Tibial artery (tissue), 4 donors: Measurements from ENCODE around the gene DHRSX.
"Not testable (repeated sequence)": the region's sequence is repeated elsewhere in the genome, so short reads cannot be mapped to it uniquely, and the experiment has no call there.

Experiments used
- DNase-seq, 2 donors: peaks; one replicate each; pipeline ENCODE4 v3.0.0-alpha.2; 2019
- H3K27ac ChIP-seq, 2 donors: fragments of 200-600 bp; sonication (generic) in 1 of 2; 1 replicate in 1 of 2; 2 replicates in 1 of 2; pipeline ENCODE4 v1.5.1; 2018 to 2019; ENCODE audit warnings: mild to moderate bottlenecking in 1 of 2
- H3K27me3 ChIP-seq, 2 donors: fragments of 200-600 bp; sonication (generic) in 1 of 2; one replicate each; pipeline versions ENCODE4 v1.5.1 to v1.6.0; 2016 to 2019
- H3K36me3 ChIP-seq, 3 donors: fragments of 200-600 bp; sonication (generic) in 2 of 3; one replicate each; pipeline ENCODE4 v1.5.1; 2016 to 2019; ENCODE audit warnings: mild to moderate bottlenecking in 2 of 3
- H3K4me1 ChIP-seq, 4 donors: fragments of 200-600 bp; sonication (generic) in 2 of 4; 1 replicate in 3 of 4; 2 replicates in 1 of 4; pipeline ENCODE4 v1.5.1; 2016 to 2019
- H3K4me3 ChIP-seq, 2 donors: fragments of 200-600 bp; sonication (generic) in 1 of 2; 1 replicate in 1 of 2; 2 replicates in 1 of 2; pipeline ENCODE4 v1.5.1; 2018 to 2019; ENCODE audit warnings: mild to moderate bottlenecking in 2 of 2
- H3K9me3 ChIP-seq, 3 donors: fragments of 200-600 bp; sonication (generic) in 1 of 3; one replicate each; pipeline ENCODE4 v1.5.1; 2016 to 2019
- CTCF ChIP-seq, 2 experiments: fragments of 200-600 bp in 1 of 2; fragments of 450-650 bp in 1 of 2; IDR thresholded peaks; one replicate each; pipeline ENCODE4 v1.5.1; 2017 to 2019; ENCODE audit warnings: antibody characterized with exemption in 2 of 2, mild to moderate bottlenecking in 1 of 2, moderate library complexity in 1 of 2
- intact Hi-C: fragments of 100-400 bp; cut with DNase I; formaldehyde crosslinking; loops from one replicate; pipeline ENCODE4 v1.15.0; 2023; ENCODE audit warnings: low total_unique reads

Gene DHRSX

GRCh38 chrX:2220829-2221567 is 279.8 kb downstream of the DHRSX start:
- no peak overlapping the region for H3K27ac ChIP-seq
- no peak for TF ChIP-seq CTCF (IDR thresholded peaks at IDR 0.05)
- intact Hi-C loops: no loop called here
- peak in 1 of 2 donors; percentile 9 for DNase-seq
- H3K27me3 ChIP-seq: no peaks in the 10 kb centered on the region
- peaks cover 0 to 32% (median 32%) of the 10 kb centered on the region in 3 donors for H3K9me3 ChIP-seq
- H3K4me1 ChIP-seq: no peaks in the 10 kb centered on the region
- peaks cover 38 to 47% (median 46%) of the 10 kb centered on the region in 3 donors for H3K36me3 ChIP-seq
- no peak overlapping the region for H3K4me3 ChIP-seq

- TF ChIP-seq CTCF (IDR thresholded peaks at IDR 0.05): no peak
- Histone ChIP-seq H3K27ac (no peak overlapping the region), H3K27me3 (no peaks in the 10 kb centered on the region), H3K4me1 (no peaks in the 10 kb centered on the region), H3K9me3 (peaks cover 0 to 35% (median 32%) of the 10 kb centered on the region in 3 donors), H3K36me3 (peaks cover 38 to 47% (median 43%) of the 10 kb centered on the region in 3 donors), H3K4me3 (no peak overlapping the region)
- intact Hi-C loops: no loop called here
- peak in 1 of 2 donors; percentile 1 for DNase-seq
Measured at GRCh38 chrX:2220296-2220695, 280.5 kb downstream of the DHRSX start.

- H3K4me3 ChIP-seq, H3K4me1 ChIP-seq, H3K36me3 ChIP-seq, H3K27me3 ChIP-seq, DNase-seq, intact Hi-C loops, H3K27ac ChIP-seq: not testable (repeated sequence)
- H3K9me3 ChIP-seq: peaks cover 0 to 18% (median 11%) of the 10 kb centered on the region in 3 donors
Measured at GRCh38 chrX:2214138-2214823, 286.5 kb downstream of the DHRSX start.

- H3K36me3 ChIP-seq, H3K27ac ChIP-seq, H3K9me3 ChIP-seq, DNase-seq, intact Hi-C loops, H3K4me1 ChIP-seq, H3K4me3 ChIP-seq, H3K27me3 ChIP-seq: not testable (repeated sequence)
Measured at GRCh38 chrX:2211667-2212066, 289.1 kb downstream of the DHRSX start.

- no peak overlapping the region for H3K27ac ChIP-seq
- intact Hi-C loops: no loop called here
- H3K27me3 ChIP-seq: no peaks in the 10 kb centered on the region
- H3K4me1 ChIP-seq: no peaks in the 10 kb centered on the region
- no peaks in the 10 kb centered on the region for H3K36me3 ChIP-seq
- TF ChIP-seq CTCF (IDR thresholded peaks at IDR 0.05): no peak
- H3K4me3 ChIP-seq: no peak overlapping the region
- no peak for DNase-seq
- H3K9me3 ChIP-seq: peaks cover 0 to 5% (median 0%) of the 10 kb centered on the region in 3 donors
Measured at GRCh38 chrX:2193273-2193592, 307.5 kb downstream of the DHRSX start.

GRCh38 chrX:2192584-2193272 is 308.0 kb downstream of the DHRSX start:
- Histone ChIP-seq H3K4me1 (no peaks in the 10 kb centered on the region), H3K27ac (no peak overlapping the region), H3K4me3 (no peak overlapping the region), H3K9me3 (peaks cover 0 to 5% (median 0%) of the 10 kb centered on the region in 3 donors), H3K27me3 (no peaks in the 10 kb centered on the region), H3K36me3 (no peaks in the 10 kb centered on the region)
- TF ChIP-seq CTCF (IDR thresholded peaks at IDR 0.05): no peak
- peak in 1 of 2 donors; percentile 32 for DNase-seq
- intact Hi-C loops: no loop called here
